GM23338 (cell line): ENCODE data around the gene SPINK8. TPM values are rescaled to one million over a fixed set of nuclear protein-coding genes. Genes with fewer than 3 reads are reported as not detected.

Experiments
- ATAC-seq: fragments of 200-7000 bp; cut with Tn5 transposase; 3 replicates; pipeline ENCODE4 v1.9.1; 2020
- DNase-seq: peaks from one replicate; pipeline ENCODE4 v3.0.0-alpha.2; 2015; ENCODE audit warnings: low spot score
- H2AFZ ChIP-seq: fragments of 200-600 bp; sonication (generic); 2 replicates; pipeline ENCODE4 v1.8.0; 2016; ENCODE audit warnings: antibody characterized with exemption, mild to moderate bottlenecking, moderate library complexity
- H3F3A ChIP-seq: fragments of 200-600 bp; sonication (generic); replicated peaks from 2 replicates; pipeline ENCODE4 v1.8.0; 2017; ENCODE audit warnings: antibody characterized with exemption, mixed run types, low read depth
- H3K27ac ChIP-seq: fragments of 200-600 bp; sonication (generic); 2 replicates; pipeline ENCODE4 v1.6.1; 2016; ENCODE audit warnings: low read depth
- H3K27me3 ChIP-seq: fragments of 200-600 bp; sonication (generic); 2 replicates; pipeline ENCODE4 v1.8.0; 2016; ENCODE audit warnings: mild to moderate bottlenecking, mixed run types, moderate library complexity; ENCODE audit not compliant: insufficient read depth
- H3K36me3 ChIP-seq: fragments of 200-600 bp; sonication (generic); 2 replicates; pipeline ENCODE4 v1.8.0; 2016; ENCODE audit warnings: mild to moderate bottlenecking; ENCODE audit not compliant: insufficient read depth
- H3K4me1 ChIP-seq: fragments of 200-600 bp; sonication (generic); 2 replicates; pipeline ENCODE4 v1.8.0; 2016; ENCODE audit warnings: mild to moderate bottlenecking, moderate library complexity; ENCODE audit not compliant: insufficient read depth
- H3K4me2 ChIP-seq: fragments of 200-600 bp; sonication (generic); 2 replicates; pipeline ENCODE4 v1.7.1; 2017; ENCODE audit warnings: mixed run types
- H3K4me3 ChIP-seq: fragments of 200-600 bp; sonication (generic); 2 replicates; pipeline ENCODE4 v1.6.1; 2016; ENCODE audit warnings: mixed run types
- H3K79me2 ChIP-seq: fragments of 200-600 bp; sonication (generic); replicated peaks from 2 replicates; pipeline ENCODE4 v1.8.0; 2017; ENCODE audit warnings: mild to moderate bottlenecking; ENCODE audit not compliant: insufficient read depth
- H3K9me2 ChIP-seq: fragments of 200-600 bp; sonication (generic); 2 replicates; pipeline ENCODE4 v1.8.0; 2017; ENCODE audit not compliant: insufficient read depth
- H4K20me1 ChIP-seq: fragments of 200-600 bp; sonication (generic); replicated peaks from 2 replicates; pipeline ENCODE4 v1.8.0; 2017; ENCODE audit warnings: mild to moderate bottlenecking; ENCODE audit not compliant: insufficient read depth
- H3K27ac Mint-ChIP-seq: 2 replicates; pipeline ENCODE4 v1.8.0; 2020; ENCODE audit warnings: inconsistent platforms, mild to moderate bottlenecking, moderate library complexity, mixed read lengths
- H3K27me3 Mint-ChIP-seq: 3 replicates; pipeline ENCODE4 v1.8.0; 2022; ENCODE audit warnings: low read depth, mild to moderate bottlenecking, moderate library complexity, mixed read lengths, inconsistent platforms; ENCODE audit not compliant: insufficient read depth, poor library complexity
- H3K36me3 Mint-ChIP-seq: 3 replicates; pipeline ENCODE4 v1.8.0; 2021; ENCODE audit warnings: low read depth, mild to moderate bottlenecking, inconsistent platforms, moderate library complexity, mixed read lengths
- H3K4me1 Mint-ChIP-seq: 3 replicates; pipeline ENCODE4 v1.8.0; 2020; ENCODE audit warnings: mild to moderate bottlenecking, inconsistent platforms, mixed read lengths
- H3K4me3 Mint-ChIP-seq: 3 replicates; pipeline ENCODE4 v1.8.0; 2021; ENCODE audit warnings: moderate library complexity, mild to moderate bottlenecking, inconsistent platforms, mixed read lengths
- H3K9me3 Mint-ChIP-seq: 3 replicates; pipeline ENCODE4 v1.8.0; 2020; ENCODE audit warnings: moderate library complexity, mild to moderate bottlenecking, inconsistent platforms, mixed read lengths
- EZH2 ChIP-seq: fragments of 200-600 bp; sonication (generic); IDR thresholded peaks from one replicate; pipeline ENCODE4 v1.8.0; 2017; ENCODE audit warnings: antibody characterized with exemption, mild to moderate bottlenecking, low read depth; ENCODE audit not compliant: unreplicated experiment
- POLR2AphosphoS5 ChIP-seq: IDR thresholded peaks from 2 replicates; pipeline ENCODE4 v1.6.1; 2016; ENCODE audit warnings: antibody characterized with exemption, low read depth
- REST ChIP-seq: IDR thresholded peaks from one replicate; pipeline ENCODE4 v1.6.1; 2018; ENCODE audit warnings: antibody characterized with exemption; ENCODE audit not compliant: unreplicated experiment
- ZNF331 ChIP-seq: fragments of 250-450 bp; sonication (Bioruptor Pico); IDR thresholded peaks from 2 replicates; pipeline ENCODE4 v1.5.0; 2020; ENCODE audit warnings: low read depth, mild to moderate bottlenecking, moderate library complexity
- ZNF462 ChIP-seq: fragments of 250-450 bp; sonication (Bioruptor Pico); IDR thresholded peaks from 2 replicates; pipeline ENCODE4 v1.5.0; 2020; ENCODE audit warnings: mild to moderate bottlenecking, moderate library complexity
- polyA plus RNA-seq: library from polyadenylated mRNA; unstranded; fragments of >200 nt; fragmentation: Nextera tagmentation; extraction: Ambion mirVana; gene quantifications from 2 replicates; pipeline ENCODE4 v1.2.1, GENCODE V29; 2016
- total RNA-seq: library from RNA; depleted of rRNA; stranded (reverse); fragments of >200 nt; shearing (Covaris generic); gene quantifications from 2 replicates; pipeline ENCODE4 v1.2.3, GENCODE V29; 2014

Gene SPINK8
- total and polyA plus RNA-seq, 2 experiments from 2014 or later, result not detected

- TF ChIP-seq ZNF462, result no peak
- TF ChIP-seq ZNF331 (CRISPR knock-in tag), result no peak
Measured at GRCh38 chr3:48372377-48372770, 38.9 kb upstream of the SPINK8 start (continued).

- no peak within 1 kb of the TSS for H3K4me3 ChIP-seq
- no peak within 1 kb of the TSS for H3K27ac ChIP-seq
- no peaks in the 10 kb centered on the region for H3K27me3 ChIP-seq
- no peaks in the 10 kb centered on the region for H3K36me3 ChIP-seq
- peaks cover 18% of the 10 kb centered on the region for H3K4me1 Mint-ChIP-seq
- no peaks in the 10 kb centered on the region for H4K20me1 ChIP-seq
- no peaks in the 10 kb centered on the region for H3K36me3 Mint-ChIP-seq
- no peaks in the 10 kb centered on the region; the same call in 2 of the 3 replicates for H3K9me3 Mint-ChIP-seq
- H3K27me3 Mint-ChIP-seq, result peaks cover 3% of the 10 kb centered on the region
- ATAC-seq (no peak), DNase-seq (no peak)
- H2AFZ ChIP-seq, result peak within 1 kb of the TSS; percentile 28; the same call in 1 of the 2 replicates
- H3K79me2 ChIP-seq, result no peaks in the 10 kb centered on the region
- H3K4me3 Mint-ChIP-seq, result no peak within 1 kb of the TSS
- H3K9me2 ChIP-seq, result no peaks in the 10 kb centered on the region
- H3K4me1 ChIP-seq, result peaks cover 9% of the 10 kb centered on the region; the same call in 1 of the 2 replicates
- no peak within 1 kb of the TSS for H3K27ac Mint-ChIP-seq
- H3F3A ChIP-seq, result no peaks in the 10 kb centered on the region
- no peak within 1 kb of the TSS for H3K4me2 ChIP-seq
- TF ChIP-seq REST (no peak), EZH2 (no peak), POLR2AphosphoS5 (no peak)
Measured at GRCh38 chr3:48371651-48372376, 38.4 kb upstream of the SPINK8 start, which contains the start of gene FBXW12. TSS of gene FBXW12 (plus strand) at chr3:48372219. CDS start at chr3:48372768, 549 bp downstream.
